ENCODE data around the gene GPR139.

GRCh38 chr16:20094157-20094556 lies 20.5 kb upstream of the GPR139 start:
- no peak for TF ChIP-seq CTCF (IDR thresholded peaks at IDR 0.05)
- no peak for TF ChIP-seq EZH2 (IDR thresholded peaks at IDR 0.05)

Measured in neural progenitor cell (in vitro differentiated cells).